ENCODE data around the gene PGM5. TPM values are rescaled to one million over a fixed set of nuclear protein-coding genes. Genes with fewer than 3 reads are reported as not detected.

Gene PGM5
- total and polyA plus RNA-seq, 2 donors (not counting 3 experiments of a cell fraction or from before 2014, with no cell fraction given) = 0.14 to 1.9 TPM

GRCh38 chr9:68574150-68574549 lies 217.7 kb downstream of the PGM5 start:
- DNase-seq (ENCODE audit: low read depth, low spot score) (no peak), FAIRE-seq (no peak)
- BruUV-seq (replicated peaks) = no TSS peak
- H3K79me2 ChIP-seq (ENCODE audit: control insufficient read depth, insufficient read depth, low read length) = no peaks in the 10 kb centered on the region
- no peaks in the 10 kb centered on the region for H3K4me1 ChIP-seq (ENCODE audit: control insufficient read depth, extremely low read depth, insufficient read depth, low read length)
- H3K9me3 ChIP-seq (replicated peaks; ENCODE audit: control insufficient read depth, insufficient read depth, low read length) = no peaks in the 10 kb centered on the region
- TF ChIP-seq POLR2AphosphoS5 (IDR thresholded peaks at IDR 0.05; ENCODE audit: insufficient read depth, low read depth, low read length) (no peak), GATA2 (IDR thresholded peaks at IDR 0.05; ENCODE audit: insufficient read depth, insufficient read length, low read depth, low read length) (no peak), CTCF (IDR thresholded peaks at IDR 0.05; ENCODE audit: extremely low read depth in 1 of 2, insufficient read depth in 1 of 2, low read depth in 1 of 2, low read length in 2 of 2) (no peak), POLR2A (IDR thresholded peaks at IDR 0.05; ENCODE audit: low read depth, low read length) (no peak), FOS (IDR thresholded peaks at IDR 0.05; ENCODE audit: borderline replicate concordance, insufficient read depth, low read length) (no peak), MAX (IDR thresholded peaks at IDR 0.05; ENCODE audit: insufficient read depth, insufficient read length) (no peak), MYC (IDR thresholded peaks at IDR 0.05; ENCODE audit: low read depth, low read length) (no peak), JUN (IDR thresholded peaks at IDR 0.05; ENCODE audit: borderline replicate concordance, insufficient read depth, insufficient read length, low read depth) (no peak), EZH2 (IDR thresholded peaks at IDR 0.05; ENCODE audit: borderline replicate concordance, low read depth, low read length, severe bottlenecking) (no peak)
- no peak overlapping the region for H3K9ac ChIP-seq (replicated peaks; ENCODE audit: extremely low read depth, insufficient read depth, low read length)
- H3K9me1 ChIP-seq (replicated peaks; ENCODE audit: control insufficient read depth, extremely low read depth, insufficient read depth, low read length) = no peaks in the 10 kb centered on the region
- dilution Hi-C loops (cut with MboI; ENCODE audit: extremely low pct_ligation_motif_present, low sequenced_read_pairs) = no loop called here
- ChIA-PET CTCF (interaction anchor here (1.7 kb wide), 1 partner anchor 12 kb away, joined by 6 read pairs; no protein-coding TSS in a partner anchor), POLR2A (no interaction called here)
- H3K4me2 ChIP-seq (ENCODE audit: insufficient read depth, low read length) = no peak overlapping the region
- H3K27me3 ChIP-seq (ENCODE audit: control insufficient read depth in 2 of 2, insufficient read depth in 2 of 2, low read length in 2 of 2) = no peaks in the 10 kb centered on the region
- no peak overlapping the region for H3K4me3 ChIP-seq (replicated peaks in 1 of 3; ENCODE audit: insufficient read depth in 1 of 3, low read depth in 1 of 3, low read length in 3 of 3)
- no peaks in the 10 kb centered on the region for H4K20me1 ChIP-seq (replicated peaks; ENCODE audit: control insufficient read depth, extremely low read depth, insufficient read depth, low read length)
- H3K27ac ChIP-seq (ENCODE audit: insufficient read depth, low read depth, low read length) = no peak overlapping the region
- no peaks in the 10 kb centered on the region for H3K36me3 ChIP-seq (ENCODE audit: control insufficient read depth in 2 of 2, extremely low read depth in 1 of 2, insufficient read depth in 2 of 2, low read length in 2 of 2)
- H2AFZ ChIP-seq (ENCODE audit: low read depth, low read length) = no peak overlapping the region
- intact Hi-C loops (cut with micrococcal nuclease) = no loop called here
